Sigmoid colon (tissue), 4 donors: ENCODE data around the gene PET100.

Experiments used
- CTCF ChIP-seq, 4 experiments: fragments of 450-650 bp in 3 of 4; fragments of 200-600 bp in 1 of 4; IDR thresholded peaks; one replicate each; pipeline ENCODE4 v1.5.1; 2016 to 2019; ENCODE audit warnings: antibody characterized with exemption in 4 of 4, mild to moderate bottlenecking in 3 of 4, moderate library complexity in 2 of 4
- POLR2A ChIP-seq, 2 donors: fragments of 450-650 bp; IDR thresholded peaks; one replicate each; pipeline ENCODE4 v1.6.1; 2016; ENCODE audit warnings: antibody characterized with exemption in 2 of 2, mild to moderate bottlenecking in 2 of 2, moderate library complexity in 2 of 2
- POLR2AphosphoS5 ChIP-seq, 4 donors: sonication (generic); formaldehyde crosslinking; IDR thresholded peaks; one replicate each; pipeline ENCODE4 v1.6.1; 2017; ENCODE audit warnings: antibody characterized with exemption in 4 of 4

DNA sequence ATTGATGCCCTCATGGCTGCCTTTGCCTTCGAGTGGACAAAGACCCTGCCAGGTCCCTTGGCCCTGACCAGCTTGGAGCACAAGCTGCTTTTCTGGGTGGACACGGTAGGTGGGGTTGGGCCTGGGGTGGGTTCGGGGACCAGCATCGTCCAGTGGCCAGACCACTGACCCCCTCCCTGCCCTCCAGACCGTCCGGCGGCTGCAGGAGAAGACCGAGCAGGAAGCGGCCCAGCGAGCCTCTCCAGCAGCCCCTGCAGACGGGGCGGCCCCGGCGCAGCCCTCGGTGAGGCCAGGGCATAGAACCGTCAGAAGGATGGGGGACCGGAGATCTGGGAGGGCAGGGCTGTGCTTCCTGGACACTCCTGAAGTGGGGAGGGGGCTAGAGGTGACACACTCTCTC is 23.3 kb upstream of the PET100 start:
- TF ChIP-seq CTCF (IDR thresholded peaks at IDR 0.05) = no peak
- no peak for TF ChIP-seq POLR2A (IDR thresholded peaks at IDR 0.05)
- no peak for TF ChIP-seq POLR2AphosphoS5 (IDR thresholded peaks at IDR 0.05)
